IMR-90 (cell line): ENCODE results near the gene MAPK10. TPM values are rescaled to one million over a fixed set of nuclear protein-coding genes. Genes with fewer than 3 reads are reported as not detected.

ENCODE experiments used
- ATAC-seq: fragments of 200-7000 bp; cut with Tn5 transposase; 2 replicates; pipeline ENCODE4 v1.9.1; 2020; ENCODE audit warnings: low read depth, mild to moderate bottlenecking, moderate library complexity
- BruUV-seq: library from RNA; stranded (reverse); fragments of 400-500 nt; replicated peaks from 2 replicates; lab custom pipeline; 2021; lab: Mats Ljungman, UMichigan
- CTCF ChIA-PET: fragments of 300-600 bp; formaldehyde crosslinking; extraction: SDS; loops from one replicate; lab custom pipeline; 2021; ENCODE audit warnings: antibody characterized with exemption; lab: Yijun Ruan, JAX
- POLR2A ChIA-PET: fragments of 300-600 bp; sonication (Branson Sonifier 250); formaldehyde crosslinking; loops from one replicate; lab custom pipeline; 2022; ENCODE audit warnings: antibody characterized with exemption; ENCODE audit not compliant: unreplicated experiment; lab: Charles Lee
- DNase-seq: peaks from one replicate; pipeline ENCODE4 v3.0.0; 2013
- H2AFZ ChIP-seq: replicated peaks from 2 replicates; pipeline ENCODE3; 2013; ENCODE audit warnings: low read length, mild to moderate bottlenecking; ENCODE audit not compliant: poor library complexity
- H2AK5ac ChIP-seq: 2 replicates; pipeline ENCODE4 v1.6.1; 2013; ENCODE audit warnings: low read depth, low read length, inconsistent platforms
- H2AK9ac ChIP-seq: replicated peaks from 2 replicates; pipeline ENCODE3; 2013; ENCODE audit warnings: mild to moderate bottlenecking, low read depth, low read length, moderate library complexity; ENCODE audit not compliant: poor library complexity
- H2BK120ac ChIP-seq: 2 replicates; pipeline ENCODE4 v1.6.1; 2013; ENCODE audit warnings: low read depth, low read length, inconsistent platforms
- H2BK15ac ChIP-seq: 3 replicates; pipeline ENCODE4 v1.6.1; 2013; ENCODE audit warnings: low read depth, low read length, inconsistent platforms
- H2BK20ac ChIP-seq: 2 replicates; pipeline ENCODE4 v1.6.1; 2013; ENCODE audit warnings: low read depth, mild to moderate bottlenecking, inconsistent platforms, low read length, moderate library complexity
- H2BK5ac ChIP-seq: 2 replicates; pipeline ENCODE4 v1.6.1; 2013; ENCODE audit warnings: mild to moderate bottlenecking, low read depth, low read length, inconsistent platforms; ENCODE audit not compliant: poor library complexity, severe bottlenecking
- H3K14ac ChIP-seq: replicated peaks from 2 replicates; pipeline ENCODE4 v1.6.1; 2013; ENCODE audit warnings: low read depth, low read length, inconsistent platforms
- H3K18ac ChIP-seq: 2 replicates; pipeline ENCODE4 v1.6.1; 2013; ENCODE audit warnings: low read depth, low read length, control low read depth
- H3K23ac ChIP-seq: 2 replicates; pipeline ENCODE4 v1.6.1; 2013; ENCODE audit warnings: low read depth, low read length, inconsistent platforms
- H3K27ac ChIP-seq: 2 replicates; pipeline ENCODE4 v1.5.1; 2013; ENCODE audit warnings: mild to moderate bottlenecking, control low read depth, low read length; ENCODE audit not compliant: insufficient read depth
- H3K27me3 ChIP-seq: 2 replicates; pipeline ENCODE4 v1.6.1; 2013; ENCODE audit warnings: low read length; ENCODE audit not compliant: control insufficient read depth, insufficient read depth
- H3K36me3 ChIP-seq: 2 replicates; pipeline ENCODE4 v1.6.1; 2013; ENCODE audit warnings: low read length, mixed read lengths; ENCODE audit not compliant: control insufficient read depth, insufficient read depth
- H3K4ac ChIP-seq: 2 replicates; pipeline ENCODE4 v1.6.1; 2013; ENCODE audit warnings: low read depth, low read length, inconsistent platforms
- H3K4me1 ChIP-seq: 2 replicates; pipeline ENCODE4 v1.6.1; 2013; ENCODE audit warnings: low read length, mixed read lengths; ENCODE audit not compliant: control insufficient read depth, insufficient read depth
- H3K4me2 ChIP-seq: 2 replicates; pipeline ENCODE4 v1.6.1; 2013; ENCODE audit warnings: low read depth, mild to moderate bottlenecking, control low read depth, low read length, moderate library complexity
- H3K4me3 ChIP-seq: 2 replicates; pipeline ENCODE4 v1.5.1; 2013; ENCODE audit warnings: low read depth, mild to moderate bottlenecking, control low read depth, low read length, moderate library complexity; ENCODE audit not compliant: insufficient read depth
- H3K56ac ChIP-seq: 2 replicates; pipeline ENCODE4 v1.6.1; 2013; ENCODE audit warnings: low read length, inconsistent platforms; ENCODE audit not compliant: insufficient read depth; ENCODE audit errors: extremely low read depth
- H3K79me1 ChIP-seq, 2 experiments: 2 replicates each; pipeline ENCODE4 v1.6.1; 2013; ENCODE audit warnings: low read length in 2 of 2, inconsistent platforms in 1 of 2, low read depth in 1 of 2
- H3K9ac ChIP-seq: 2 replicates; pipeline ENCODE4 v1.6.1; 2013; ENCODE audit warnings: low read depth, low read length, control low read depth
- H3K9me1 ChIP-seq: 2 replicates; pipeline ENCODE4 v1.6.1; 2013; ENCODE audit warnings: low read length, inconsistent platforms; ENCODE audit not compliant: insufficient read depth
- H3K9me3 ChIP-seq: 2 replicates; pipeline ENCODE4 v1.6.1; 2013; ENCODE audit warnings: low read length; ENCODE audit not compliant: control insufficient read depth, insufficient read depth
- H4K20me1 ChIP-seq: 2 replicates; pipeline ENCODE4 v1.6.1; 2013; ENCODE audit warnings: low read length, inconsistent platforms; ENCODE audit not compliant: insufficient read depth
- H4K5ac ChIP-seq: 2 replicates; pipeline ENCODE4 v1.6.1; 2013; ENCODE audit warnings: mild to moderate bottlenecking, low read depth, low read length, control low read depth
- H4K8ac ChIP-seq, 2 experiments: 2 replicates each; pipeline ENCODE4 v1.6.1; 2013; ENCODE audit warnings: low read depth in 2 of 2, low read length in 2 of 2, control low read depth in 1 of 2, inconsistent platforms in 1 of 2
- H4K91ac ChIP-seq: 2 replicates; pipeline ENCODE4 v1.6.1; 2013; ENCODE audit warnings: low read depth, low read length, inconsistent platforms; ENCODE audit not compliant: insufficient read depth
- BHLHE40 ChIP-seq: fragments of 150-350 bp; IDR thresholded peaks from 2 replicates; pipeline ENCODE4 v1.6.1; 2016; ENCODE audit warnings: mild to moderate bottlenecking, low read depth, low read length
- CHD1 ChIP-seq: IDR thresholded peaks from 2 replicates; pipeline ENCODE4 v1.6.1; 2012; ENCODE audit warnings: low read depth, low read length, improper control_type of control experiment
- FOS ChIP-seq: fragments of 150-350 bp; IDR thresholded peaks from 2 replicates; pipeline ENCODE4 v1.6.1; 2016; ENCODE audit warnings: low read depth, low read length
- MAFK ChIP-seq: IDR thresholded peaks from 2 replicates; pipeline ENCODE4 v1.6.1; 2012; ENCODE audit warnings: low read depth, low read length, improper control_type of control experiment
- MXI1 ChIP-seq: IDR thresholded peaks from 2 replicates; pipeline ENCODE4 v1.6.1; 2012; ENCODE audit warnings: low read depth, mild to moderate bottlenecking, low read length, moderate library complexity, borderline replicate concordance
- NFE2L2 ChIP-seq: fragments of 150-350 bp; IDR thresholded peaks from 2 replicates; pipeline ENCODE4 v1.6.1; 2016; ENCODE audit warnings: low read depth, mild to moderate bottlenecking, low read length
- POLR2A ChIP-seq: IDR thresholded peaks from 2 replicates; pipeline ENCODE4 v1.6.1; 2012; ENCODE audit warnings: mild to moderate bottlenecking, low read depth, low read length
- RCOR1 ChIP-seq: IDR thresholded peaks from 2 replicates; pipeline ENCODE4 v1.6.1; 2012; ENCODE audit warnings: mild to moderate bottlenecking, low read length, improper control_type of control experiment; ENCODE audit not compliant: insufficient replicate concordance
- SMC3 ChIP-seq: fragments of 150-350 bp; IDR thresholded peaks from 2 replicates; pipeline ENCODE4 v1.6.1; 2016; ENCODE audit warnings: low read depth, mild to moderate bottlenecking, antibody characterized with exemption, low read length, moderate library complexity
- USF2 ChIP-seq: fragments of 150-350 bp; IDR thresholded peaks from 2 replicates; pipeline ENCODE4 v1.6.1; 2017; ENCODE audit warnings: mild to moderate bottlenecking, antibody characterized with exemption, low read length, low read depth
- WGBS, 2 experiments: methylation state at CpG; one replicate each; pipeline versions ENCODE4 v1.1.5 to v1.1.7; 2013; ENCODE audit warnings: missing lambda C conversion rate in 2 of 2; ENCODE audit not compliant: insufficient read length in 1 of 2; ENCODE audit errors: extremely low coverage in 2 of 2; 5-methylcytosine and 5-hydroxymethylcytosine counted together
- dilution Hi-C: fragments of 300-500 bp; cut with HindIII; formaldehyde crosslinking; loops from one replicate; pipeline ENCODE4 v1.14.3; 2018; ENCODE audit warnings: low sequenced_read_pairs; ENCODE audit not compliant: unreplicated experiment
- in situ Hi-C: fragments of 300-500 bp; cut with MboI; formaldehyde crosslinking; loops from 3 replicates; pipeline ENCODE4 v1.14.3; 2019; ENCODE audit warnings: low sequenced_read_pairs, inconsistent platforms, mixed read lengths
- intact Hi-C: fragments of 100-400 bp; cut with micrococcal nuclease; formaldehyde crosslinking; loops from 2 replicates; pipeline ENCODE4 v1.10.0; 2022
- polyA plus RNA-seq, 3 experiments: library from polyadenylated mRNA; depleted of rRNA; stranded (reverse); fragments of >200 nt; gene quantifications; 2 replicates each; pipeline ENCODE4 v1.2.3, GENCODE V29; 2012; ENCODE audit warnings: low replicate concordance in 1 of 3
- total RNA-seq: library from RNA; depleted of rRNA; stranded (reverse); fragments of >200 nt; gene quantifications from 2 replicates; pipeline ENCODE4 v1.2.3, GENCODE V29; 2012
- TF ChIP-seq, protein P1 (sequence below): fragments of 150-350 bp; IDR thresholded peaks from 2 replicates; pipeline ENCODE4 v1.6.1; 2016; ENCODE audit warnings: low read depth, mild to moderate bottlenecking, low read length, moderate library complexity, borderline replicate concordance

The MAPK10 gene
- total and polyA plus RNA-seq, 2 of the 4 experiments (the other 2 are of a cell fraction): 2.8 to 6.5 TPM

DNA sequence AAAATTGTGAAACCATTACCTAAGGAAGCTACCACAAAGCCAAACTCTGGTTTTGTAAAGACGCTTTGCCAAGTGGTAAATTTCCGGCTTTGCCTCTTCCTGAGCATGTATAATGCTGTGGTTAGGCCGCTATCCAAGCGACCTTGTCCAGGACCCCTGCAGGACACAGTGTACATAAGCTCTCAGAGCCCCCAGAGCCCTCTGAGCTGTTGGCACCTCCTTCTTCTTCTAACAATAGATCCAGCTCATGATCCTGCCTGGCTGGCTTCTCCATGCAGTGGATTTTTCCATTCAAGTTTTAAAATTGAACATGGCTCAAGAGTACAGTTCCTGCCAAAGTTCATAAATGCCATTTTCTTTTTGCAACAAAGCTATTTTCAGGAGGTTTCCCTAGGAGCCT lies 326.7 kb downstream of the MAPK10 start:
- peak overlapping the region; percentile 78 for H4K5ac ChIP-seq
- intact Hi-C loops: no loop called here
- no peaks in the 10 kb centered on the region for H4K20me1 ChIP-seq
- no CpG with 5 or more reads among the region's 4 CpGs for WGBS, 2 experiments
- peak overlapping the region; percentile 63 for H2BK120ac ChIP-seq
- BruUV-seq: no TSS peak
- H3K4me3 ChIP-seq: no peak overlapping the region
- 0 out of 2 replicates have a peak, but pooled peaks cover 2% of the 10 kb centered on the region for H3K9me1 ChIP-seq
- peak overlapping the region; percentile 44; the same call in 1 of the 2 replicates for H2BK20ac ChIP-seq
- H3K14ac ChIP-seq: peak overlapping the region; percentile 8
- peak overlapping the region; percentile 49 for H3K4ac ChIP-seq
- H3K79me1 ChIP-seq: no peaks in the 10 kb centered on the region
- no peak overlapping the region for H2AK5ac ChIP-seq
- peak overlapping the region; percentile 38; the same call in 1 of the 2 replicates for H3K27ac ChIP-seq
- no peak overlapping the region for H2AK9ac ChIP-seq
- H3K23ac ChIP-seq: no peak overlapping the region; the same call in 1 of the 2 replicates
- H3K56ac ChIP-seq: no peak overlapping the region
- DNase-seq (peak; percentile 41), ATAC-seq (peak; percentile 13)
- 0 out of 2 replicates have a peak overlapping the region, but pooled peaks have one; percentile 23 for H4K91ac ChIP-seq
- TF ChIP-seq RCOR1: no peak
- TF ChIP-seq POLR2A: no peak
- no peak for TF ChIP-seq MAFK
- TF ChIP-seq CHD1: no peak
- no peak for TF ChIP-seq USF2
- no peak for TF ChIP-seq BHLHE40
- no peak for TF ChIP-seq SMC3
- TF ChIP-seq, protein P1, sequence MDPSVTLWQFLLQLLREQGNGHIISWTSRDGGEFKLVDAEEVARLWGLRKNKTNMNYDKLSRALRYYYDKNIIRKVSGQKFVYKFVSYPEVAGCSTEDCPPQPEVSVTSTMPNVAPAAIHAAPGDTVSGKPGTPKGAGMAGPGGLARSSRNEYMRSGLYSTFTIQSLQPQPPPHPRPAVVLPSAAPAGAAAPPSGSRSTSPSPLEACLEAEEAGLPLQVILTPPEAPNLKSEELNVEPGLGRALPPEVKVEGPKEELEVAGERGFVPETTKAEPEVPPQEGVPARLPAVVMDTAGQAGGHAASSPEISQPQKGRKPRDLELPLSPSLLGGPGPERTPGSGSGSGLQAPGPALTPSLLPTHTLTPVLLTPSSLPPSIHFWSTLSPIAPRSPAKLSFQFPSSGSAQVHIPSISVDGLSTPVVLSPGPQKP: no peak
- TF ChIP-seq MXI1: no peak
- TF ChIP-seq NFE2L2: no peak
- TF ChIP-seq FOS: no peak
- dilution Hi-C loops: no loop called here
- H3K9ac ChIP-seq: no peak overlapping the region
- H3K9me3 ChIP-seq: no peaks in the 10 kb centered on the region
- peaks cover 16% of the 10 kb centered on the region for H3K4me1 ChIP-seq
- H3K18ac ChIP-seq: peak overlapping the region; percentile 96
- CTCF ChIA-PET: no interaction called here
- no peaks in the 10 kb centered on the region for H3K36me3 ChIP-seq
- peak overlapping the region; percentile 7; the same call in 1 of the 3 replicates for H2BK15ac ChIP-seq
- H4K8ac ChIP-seq: peak overlapping the region in 1 of 2 experiments; percentile 65; a peak in 1 of 4 replicates
- H2AFZ ChIP-seq: peak overlapping the region; percentile 59
- peak overlapping the region; percentile 92 for H2BK5ac ChIP-seq
- in situ Hi-C loops: loop anchor here (10.0 kb wide), 1 partner anchor 268 kb away; no protein-coding TSS in a partner anchor
- POLR2A ChIA-PET: no interaction called here
- no peaks in the 10 kb centered on the region for H3K27me3 ChIP-seq
- peak overlapping the region; percentile 79 for H3K4me2 ChIP-seq
